NCI-H1105 treated with DMSO at 0.1 percent for 48 hours (cell line): Measurements from ENCODE around the gene GPR148.
"Not testable (repeated sequence)": the region's sequence is repeated elsewhere in the genome, so short reads cannot be mapped to it uniquely, and the experiment has no call there.

Experiments used
- DNase-seq: peaks from one replicate; lab custom pipeline; 2025; lab: John Stamatoyannopoulos, UW

The GPR148 gene

GRCh38 chr2:130728549-130729316, at the start of gene GPR148:
Gene GPR148 (plus strand): TSS chr2:130729070. CDS start chr2:130729152, 82 bp downstream.
- DNase-seq = peak; percentile 92

DNA sequence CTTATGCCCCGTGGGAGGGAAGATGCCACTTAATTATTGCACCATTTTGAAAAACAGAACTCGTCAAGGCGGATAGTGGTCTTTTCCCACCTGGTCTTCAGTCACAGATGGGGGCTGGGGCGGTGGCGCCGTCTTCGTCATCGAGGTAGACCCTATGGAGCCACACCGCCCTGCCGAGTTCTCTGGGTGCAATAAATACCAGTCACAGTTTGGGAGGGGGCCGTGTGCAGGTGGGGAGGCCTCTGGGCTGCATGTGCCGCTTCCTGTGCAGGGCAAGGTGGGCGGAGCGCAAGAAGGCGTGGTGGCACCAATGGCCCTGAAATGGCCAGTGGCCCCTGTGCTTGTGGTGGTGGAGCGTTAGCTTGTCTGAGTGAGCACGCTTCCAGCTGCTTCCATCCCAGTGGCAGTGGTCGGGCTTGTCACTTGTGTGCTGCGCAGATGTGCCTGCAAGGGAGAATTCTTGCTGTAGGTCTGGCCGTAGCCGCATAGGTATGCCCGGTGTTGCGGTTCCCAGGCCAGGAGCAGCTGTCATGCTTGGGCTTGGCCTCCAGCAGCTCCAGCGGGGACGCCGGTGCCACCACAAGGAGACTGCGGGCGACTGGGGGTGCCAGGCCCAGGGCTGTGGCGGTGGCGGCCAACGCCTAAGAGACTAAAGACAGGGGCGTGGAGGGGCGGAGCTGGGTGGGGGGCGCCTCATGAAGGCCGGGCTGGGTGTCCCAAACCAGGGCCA, 36.7 kb upstream of the GPR148 start:
- DNase-seq = not testable (repeated sequence)

GRCh38 chr2:130693474-130693873, 35.4 kb upstream of the GPR148 start:
- not testable (repeated sequence) for DNase-seq

DNA sequence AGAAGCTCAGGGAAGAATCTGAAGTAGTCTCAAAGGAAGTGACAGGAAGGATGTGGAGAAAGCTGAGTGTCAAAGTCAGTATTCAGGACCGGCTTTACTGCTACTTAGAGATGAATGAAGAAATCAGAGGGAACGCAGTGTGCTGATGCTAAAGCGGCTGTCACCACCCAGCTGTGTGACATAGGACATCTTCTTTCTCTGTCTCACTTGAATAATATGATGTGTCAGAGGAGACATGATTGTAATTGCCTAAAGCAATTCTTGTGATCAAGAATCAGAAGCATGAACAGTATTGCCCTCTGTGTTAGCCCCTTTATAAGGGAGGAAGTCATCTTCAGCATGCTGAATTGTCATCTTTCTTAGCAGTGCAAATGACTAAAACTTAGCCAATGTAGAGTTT, 25.6 kb upstream of the GPR148 start:
- DNase-seq = not testable (repeated sequence)

- DNase-seq = not testable (repeated sequence)
These were observed 14.1 kb upstream of the GPR148 start for GRCh38 chr2:130714795-130715194.

DNA sequence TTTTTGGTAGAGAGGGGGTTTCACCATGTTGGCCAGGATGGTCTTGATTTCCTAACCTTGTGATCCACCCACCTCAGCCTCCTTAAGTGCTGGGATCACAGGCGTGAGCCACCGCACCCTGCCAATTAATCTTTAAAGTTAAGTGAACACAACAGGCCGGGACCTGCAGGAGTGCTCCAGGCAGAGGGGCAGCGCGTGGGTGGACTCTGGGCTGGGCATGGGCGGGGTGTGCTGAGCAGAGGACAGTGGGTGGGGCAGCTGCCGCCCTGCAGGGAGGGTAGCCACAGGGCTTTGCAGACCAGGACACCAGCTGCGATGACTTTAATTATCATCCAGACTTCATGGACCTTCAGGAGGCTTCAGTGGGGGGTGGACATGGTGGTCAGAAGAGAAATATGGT, 8.8 kb upstream of the GPR148 start:
- no peak for DNase-seq

- no peak for DNase-seq
These were observed 8.3 kb upstream of the GPR148 start for GRCh38 chr2:130720528-130720927.

- DNase-seq = no peak
These were observed 4.4 kb upstream of the GPR148 start for GRCh38 chr2:130724455-130724854.

DNA sequence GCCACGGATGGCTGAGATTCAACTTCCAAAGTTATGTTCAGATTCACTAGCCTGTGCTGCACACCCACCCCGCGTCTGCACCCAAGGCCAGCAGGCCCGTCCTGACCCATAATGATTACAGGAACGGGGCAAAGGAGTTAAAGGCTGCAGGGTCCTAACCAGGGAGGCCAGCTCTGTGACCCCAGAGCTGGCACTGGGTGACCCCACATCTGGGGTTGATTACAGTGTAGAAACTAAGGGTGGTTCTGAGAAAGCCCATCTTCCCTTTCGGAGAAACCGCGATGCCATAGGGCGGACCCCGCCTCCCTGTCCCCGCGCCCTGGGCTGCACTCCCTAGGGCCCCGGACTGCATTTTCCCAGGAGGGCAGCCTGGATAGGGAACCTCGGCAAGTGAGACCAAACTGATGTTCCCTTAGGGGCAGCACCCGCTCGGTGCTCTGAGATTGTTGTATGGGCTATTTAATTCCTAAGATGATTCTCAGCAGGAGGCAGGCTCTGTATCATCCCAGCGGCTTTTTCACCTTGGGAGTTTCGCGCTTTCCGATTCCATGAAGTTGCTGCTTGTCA, 2.2 kb upstream of the GPR148 start:
- no peak for DNase-seq

GRCh38 chr2:130727286-130727924, 1.5 kb upstream of the GPR148 start:
- peak; percentile 79 for DNase-seq

DNA sequence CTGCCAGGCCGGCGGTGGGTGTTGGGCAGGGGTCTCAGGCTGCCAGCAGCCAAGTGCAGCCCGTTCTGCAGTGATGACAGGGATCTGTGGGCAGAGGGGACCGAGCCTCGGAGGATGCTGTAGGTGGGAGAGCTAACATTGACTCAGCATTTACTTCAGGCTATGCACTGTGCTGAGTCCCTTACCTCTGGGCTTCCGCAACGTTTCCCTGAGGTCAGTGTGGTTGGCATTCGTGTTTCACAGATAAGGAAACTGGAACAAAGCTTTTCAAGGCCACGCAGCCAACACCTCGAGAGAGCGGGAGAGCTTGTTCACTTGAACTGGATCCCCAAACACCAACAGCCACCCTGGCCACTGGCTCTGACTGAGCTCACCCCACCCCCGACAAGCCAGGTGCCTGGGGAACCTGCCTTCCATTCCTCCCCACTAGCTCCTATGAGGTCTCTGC, 839 bp upstream of the GPR148 start:
- DNase-seq = no peak

GRCh38 chr2:130729322-130730299, 741 bp downstream of the GPR148 start:
- peak; percentile 71 for DNase-seq

- not testable (repeated sequence) for DNase-seq
These were observed 3.4 kb downstream of the GPR148 start for GRCh38 chr2:130732257-130732656.

GRCh38 chr2:130735200-130735599, 6.3 kb downstream of the GPR148 start:
- DNase-seq = no peak

DNA sequence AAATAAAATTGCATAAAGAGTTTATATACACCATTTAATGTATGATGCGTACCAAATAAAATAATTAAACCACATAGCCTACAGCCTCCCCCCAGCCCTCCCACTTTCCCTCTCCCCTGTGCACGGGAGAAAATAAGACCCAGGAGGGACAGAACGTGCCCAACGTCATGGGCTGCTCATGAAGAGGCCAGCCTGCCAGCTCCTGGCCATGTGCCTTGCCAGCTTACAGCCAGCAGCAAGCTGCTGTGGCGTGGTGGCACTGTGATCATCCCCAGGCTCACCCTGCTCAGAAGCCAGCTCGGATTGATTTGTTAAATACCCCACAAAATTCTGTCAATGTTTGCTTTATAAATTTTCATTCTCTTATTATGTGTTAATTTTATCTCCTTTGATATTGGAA, 7.6 kb downstream of the GPR148 start:
- DNase-seq = no peak

GRCh38 chr2:130737592-130737991, 8.7 kb downstream of the GPR148 start:
- no peak for DNase-seq

DNA sequence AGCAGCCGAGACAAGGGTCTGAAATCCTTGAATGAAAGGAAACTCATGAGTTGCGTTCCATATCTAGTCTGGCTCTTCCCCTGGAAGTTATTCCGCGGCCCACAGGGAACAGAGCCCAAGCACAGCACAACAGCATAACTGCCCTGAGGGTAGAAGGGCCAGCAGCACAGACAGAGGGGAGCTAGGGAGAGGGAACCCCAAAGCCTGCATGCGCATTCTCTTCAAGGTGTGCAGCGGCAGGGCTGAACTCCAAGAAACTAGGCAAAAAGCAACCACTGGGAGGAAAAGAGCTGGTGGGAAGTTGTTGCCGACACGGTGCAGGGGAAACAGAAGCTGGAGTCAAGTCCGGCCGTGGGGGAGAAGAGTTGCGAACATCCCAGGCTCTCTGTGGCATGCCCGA, 11.8 kb downstream of the GPR148 start:
- no peak for DNase-seq

DNA sequence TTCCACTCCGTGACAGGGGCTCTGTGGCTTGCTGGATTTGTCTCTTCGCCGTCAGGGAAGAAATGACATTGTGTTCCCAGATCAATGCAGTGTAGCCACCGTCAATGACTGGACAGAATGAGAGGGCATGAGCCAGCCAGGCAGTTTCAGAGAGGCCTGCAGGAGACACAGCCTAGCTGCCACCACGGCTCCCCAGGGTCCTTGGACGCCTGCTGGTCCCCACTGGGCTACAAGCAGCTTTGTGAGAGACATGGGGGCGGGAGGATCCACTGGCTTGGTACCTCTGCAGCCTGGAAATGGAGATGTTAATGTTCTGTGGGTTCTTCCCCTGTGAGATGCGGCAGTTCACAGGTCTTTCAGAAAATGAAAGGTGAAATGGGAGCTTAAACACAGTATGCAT, 14.4 kb downstream of the GPR148 start:
- DNase-seq = no peak

DNA sequence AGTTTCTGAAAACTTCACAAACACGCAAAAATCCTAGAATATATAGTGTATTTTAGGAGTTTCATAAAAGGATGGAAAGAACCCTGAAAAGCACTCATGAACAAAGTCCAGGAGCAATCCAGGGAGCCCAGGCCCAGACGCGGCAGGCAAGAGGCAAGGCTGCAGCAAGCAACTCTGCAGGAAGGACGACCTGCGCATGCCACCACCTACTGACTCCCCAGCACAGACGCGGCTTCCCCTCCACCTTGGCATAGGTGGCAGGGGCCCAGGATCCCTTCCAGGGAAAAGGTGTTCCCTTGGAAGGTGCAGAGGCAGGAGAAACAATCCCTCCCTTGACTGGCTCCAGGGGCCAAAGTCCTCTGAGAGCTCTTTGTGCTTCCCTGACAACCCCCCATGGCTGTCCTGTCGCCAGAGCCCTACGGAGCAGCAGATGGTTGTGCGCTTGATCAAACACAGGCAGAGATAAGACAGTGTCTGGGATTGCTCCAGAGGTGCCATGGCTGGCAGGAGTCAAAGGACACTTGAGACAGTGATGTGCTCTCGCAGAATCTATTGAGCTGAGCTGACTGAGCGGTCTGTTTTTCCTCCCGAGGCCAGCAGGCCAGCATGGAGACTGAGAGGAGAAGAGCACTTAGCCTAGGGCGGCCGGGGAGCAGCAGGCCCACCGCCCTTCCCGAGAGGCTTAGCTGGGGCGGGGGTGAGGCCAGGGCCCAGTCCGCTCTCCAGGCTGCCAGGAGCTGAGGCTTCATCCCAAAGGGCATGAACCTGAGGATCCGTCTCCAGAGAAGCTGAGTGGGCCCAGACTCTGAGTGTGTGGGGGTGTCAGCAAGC, 15.6 kb downstream of the GPR148 start:
- DNase-seq = no peak

- DNase-seq = no peak
These were observed 20.2 kb downstream of the GPR148 start for GRCh38 chr2:130749078-130749477.
